ENCODE data around the gene CAST. TPM values are rescaled to one million over a fixed set of nuclear protein-coding genes. Genes with fewer than 3 reads are reported as not detected.

Gene CAST
- total RNA-seq, 2 experiments from 2014 or later: 40.5 to 90.1 TPM

- intact Hi-C loops (cut with micrococcal nuclease; ENCODE audit: unreplicated experiment): no loop called here
- no peaks in the 10 kb centered on the region for H3K36me3 ChIP-seq (ENCODE audit: insufficient read depth, low read length)
- ChIA-PET CTCF (ENCODE audit: unreplicated experiment) (interaction anchor here (1.0 kb wide), 1 partner anchor 21 kb away, joined by 3 read pairs; the partner anchor contains the start of gene CAST), POLR2A (interaction anchor here (0.8 to 2.0 kb wide), 4 partner anchors 10 to 29 kb away, joined by 3 to 7 read pairs (median 4); no protein-coding TSS in a partner anchor)
- BruUV-seq (replicated peaks): no TSS peak
- DNase-seq (ENCODE audit: low spot score): no peak
- no peaks in the 10 kb centered on the region for H3K9me2 ChIP-seq (ENCODE audit: insufficient read depth, low read length)
- H3K4me2 ChIP-seq (ENCODE audit: low read length): no peak overlapping the region
- H3K79me2 ChIP-seq (ENCODE audit: insufficient read depth, low read depth, low read length): no peaks in the 10 kb centered on the region
- H3K4me1 ChIP-seq (ENCODE audit: insufficient read depth, low read length, poor library complexity, severe bottlenecking): peaks cover 5% of the 10 kb centered on the region
- H3K4me3 ChIP-seq (ENCODE audit: low read depth, low read length, poor library complexity, severe bottlenecking): no peak overlapping the region
- TF ChIP-seq, protein P1, sequence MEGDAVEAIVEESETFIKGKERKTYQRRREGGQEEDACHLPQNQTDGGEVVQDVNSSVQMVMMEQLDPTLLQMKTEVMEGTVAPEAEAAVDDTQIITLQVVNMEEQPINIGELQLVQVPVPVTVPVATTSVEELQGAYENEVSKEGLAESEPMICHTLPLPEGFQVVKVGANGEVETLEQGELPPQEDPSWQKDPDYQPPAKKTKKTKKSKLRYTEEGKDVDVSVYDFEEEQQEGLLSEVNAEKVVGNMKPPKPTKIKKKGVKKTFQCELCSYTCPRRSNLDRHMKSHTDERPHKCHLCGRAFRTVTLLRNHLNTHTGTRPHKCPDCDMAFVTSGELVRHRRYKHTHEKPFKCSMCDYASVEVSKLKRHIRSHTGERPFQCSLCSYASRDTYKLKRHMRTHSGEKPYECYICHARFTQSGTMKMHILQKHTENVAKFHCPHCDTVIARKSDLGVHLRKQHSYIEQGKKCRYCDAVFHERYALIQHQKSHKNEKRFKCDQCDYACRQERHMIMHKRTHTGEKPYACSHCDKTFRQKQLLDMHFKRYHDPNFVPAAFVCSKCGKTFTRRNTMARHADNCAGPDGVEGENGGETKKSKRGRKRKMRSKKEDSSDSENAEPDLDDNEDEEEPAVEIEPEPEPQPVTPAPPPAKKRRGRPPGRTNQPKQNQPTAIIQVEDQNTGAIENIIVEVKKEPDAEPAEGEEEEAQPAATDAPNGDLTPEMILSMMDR (conservative IDR thresholded peaks at IDR 0.05; ENCODE audit: low read length): no peak
- no peak for TF ChIP-seq EZH2phosphoT487 (IDR thresholded peaks at IDR 0.05; ENCODE audit: borderline replicate concordance, low read depth, low read length)
- H2AFZ ChIP-seq (ENCODE audit: low read length): no peak overlapping the region
- H3K27ac ChIP-seq (ENCODE audit: low read depth, low read length, poor library complexity, severe bottlenecking): no peak overlapping the region
- H3K9me3 ChIP-seq (ENCODE audit: low read length): no peaks in the 10 kb centered on the region
- H4K20me1 ChIP-seq (ENCODE audit: insufficient read depth, low read length): no peaks in the 10 kb centered on the region
These were observed 21.2 kb downstream of the CAST start for GRCh38 chr5:96683392-96683791.

- no peak overlapping the region for H3K4me3 ChIP-seq (ENCODE audit: low read depth, low read length, poor library complexity, severe bottlenecking)
- TF ChIP-seq, protein P1 (conservative IDR thresholded peaks at IDR 0.05; ENCODE audit: low read length): no peak
- no peak for TF ChIP-seq EZH2phosphoT487 (IDR thresholded peaks at IDR 0.05; ENCODE audit: borderline replicate concordance, low read depth, low read length)
- H3K4me1 ChIP-seq (ENCODE audit: insufficient read depth, low read length, poor library complexity, severe bottlenecking): peaks cover 5% of the 10 kb centered on the region
- H4K20me1 ChIP-seq (ENCODE audit: insufficient read depth, low read length): no peaks in the 10 kb centered on the region
- CTCF ChIA-PET (ENCODE audit: unreplicated experiment): interaction anchor here (1.0 kb wide), 1 partner anchor 21 kb away, joined by 3 read pairs; the partner anchor contains the start of gene CAST
- intact Hi-C loops (cut with micrococcal nuclease; ENCODE audit: unreplicated experiment): no loop called here
- H2AFZ ChIP-seq (ENCODE audit: low read length): no peak overlapping the region
- no peak overlapping the region for H3K27ac ChIP-seq (ENCODE audit: low read depth, low read length, poor library complexity, severe bottlenecking)
- POLR2A ChIA-PET: interaction anchor here (0.8 to 2.0 kb wide), 5 partner anchors 10 to 29 kb away, joined by 3 to 7 read pairs (median 3); no protein-coding TSS in a partner anchor
- H3K4me2 ChIP-seq (ENCODE audit: low read length): no peak overlapping the region
- no peaks in the 10 kb centered on the region for H3K9me3 ChIP-seq (ENCODE audit: low read length)
- no TSS peak for BruUV-seq (replicated peaks)
- H3K9me2 ChIP-seq (ENCODE audit: insufficient read depth, low read length): no peaks in the 10 kb centered on the region
- DNase-seq (ENCODE audit: low spot score): no peak
- H3K36me3 ChIP-seq (ENCODE audit: insufficient read depth, low read length): no peaks in the 10 kb centered on the region
- no peaks in the 10 kb centered on the region for H3K79me2 ChIP-seq (ENCODE audit: insufficient read depth, low read depth, low read length)
These were observed 21.6 kb downstream of the CAST start for GRCh38 chr5:96683810-96684209.

DNA sequence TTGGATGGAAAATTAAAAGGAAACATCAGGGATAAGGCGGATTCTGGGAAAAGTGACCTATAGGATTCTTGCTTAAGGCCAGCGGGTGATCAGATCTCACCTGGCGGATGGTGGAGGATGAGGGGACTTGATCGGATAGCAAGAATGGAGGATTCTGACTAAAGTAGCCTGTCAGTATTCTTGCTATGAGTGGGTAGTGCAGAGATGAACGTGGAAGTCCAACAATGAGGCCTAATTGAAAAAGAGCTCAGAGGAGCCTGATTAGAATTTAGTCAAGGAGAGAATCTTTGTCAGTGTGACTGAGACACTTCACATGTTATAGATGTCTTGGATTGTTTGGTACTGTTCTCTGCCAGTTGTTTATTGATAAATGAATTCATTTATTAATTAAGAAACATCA, 24.9 kb downstream of the CAST start:
- ChIA-PET CTCF (ENCODE audit: unreplicated experiment) (interaction anchor here (1.2 to 2.1 kb wide), 2 partner anchors 16 to 73 kb away, joined by 4 to 9 read pairs; no protein-coding TSS in a partner anchor), POLR2A (interaction anchor here (0.7 to 2.2 kb wide), 8 partner anchors 11 to 247 kb away, joined by 3 to 10 read pairs (median 4); partner anchors contain the start of gene CAST)
- intact Hi-C loops (cut with micrococcal nuclease; ENCODE audit: unreplicated experiment): loop anchor here (5.0 kb wide), 2 partner anchors 35 to 345 kb away; no protein-coding TSS in a partner anchor
- no TSS peak for BruUV-seq (replicated peaks)
- Histone ChIP-seq H3K4me2 (ENCODE audit: low read length) (no peak overlapping the region), H2AFZ (ENCODE audit: low read length) (no peak overlapping the region), H3K27ac (ENCODE audit: low read depth, low read length, poor library complexity, severe bottlenecking) (no peak overlapping the region), H3K4me1 (ENCODE audit: insufficient read depth, low read length, poor library complexity, severe bottlenecking) (peaks cover 5% of the 10 kb centered on the region), H3K79me2 (ENCODE audit: insufficient read depth, low read depth, low read length) (no peaks in the 10 kb centered on the region), H3K9me3 (ENCODE audit: low read length) (no peaks in the 10 kb centered on the region), H3K4me3 (ENCODE audit: low read depth, low read length, poor library complexity, severe bottlenecking) (no peak overlapping the region), H3K9me2 (ENCODE audit: insufficient read depth, low read length) (no peaks in the 10 kb centered on the region), H3K36me3 (ENCODE audit: insufficient read depth, low read length) (no peaks in the 10 kb centered on the region), H4K20me1 (ENCODE audit: insufficient read depth, low read length) (no peaks in the 10 kb centered on the region)
- no peak for DNase-seq (ENCODE audit: low spot score)
- TF ChIP-seq EZH2phosphoT487 (IDR thresholded peaks at IDR 0.05; ENCODE audit: borderline replicate concordance, low read depth, low read length): no peak
- TF ChIP-seq, protein P1 (conservative IDR thresholded peaks at IDR 0.05; ENCODE audit: low read length): no peak

All from OCI-LY7 (cell line).